Measurements from ENCODE around the gene SLC7A1.

Gene SLC7A1

DNA sequence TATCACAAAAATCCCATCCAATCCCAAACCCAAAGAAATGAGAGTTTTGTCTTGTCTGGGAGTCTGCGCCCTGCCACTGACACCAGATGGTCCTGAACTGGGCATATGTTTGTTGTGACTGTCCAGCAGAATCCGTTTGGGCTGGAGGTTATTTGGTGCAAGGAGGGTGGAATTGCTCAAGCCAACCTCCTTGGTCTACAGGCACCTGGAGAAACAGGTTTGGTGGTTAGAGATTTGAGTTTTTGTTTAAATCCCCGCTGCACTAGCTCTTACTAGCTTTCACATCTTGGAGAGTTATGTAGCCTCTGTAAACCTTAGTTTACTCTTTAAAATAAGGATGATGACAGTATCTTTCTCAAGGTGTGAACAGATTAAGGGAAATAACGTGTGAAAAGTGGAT, 101.7 kb downstream of the SLC7A1 start:
- TF ChIP-seq, protein P1, sequence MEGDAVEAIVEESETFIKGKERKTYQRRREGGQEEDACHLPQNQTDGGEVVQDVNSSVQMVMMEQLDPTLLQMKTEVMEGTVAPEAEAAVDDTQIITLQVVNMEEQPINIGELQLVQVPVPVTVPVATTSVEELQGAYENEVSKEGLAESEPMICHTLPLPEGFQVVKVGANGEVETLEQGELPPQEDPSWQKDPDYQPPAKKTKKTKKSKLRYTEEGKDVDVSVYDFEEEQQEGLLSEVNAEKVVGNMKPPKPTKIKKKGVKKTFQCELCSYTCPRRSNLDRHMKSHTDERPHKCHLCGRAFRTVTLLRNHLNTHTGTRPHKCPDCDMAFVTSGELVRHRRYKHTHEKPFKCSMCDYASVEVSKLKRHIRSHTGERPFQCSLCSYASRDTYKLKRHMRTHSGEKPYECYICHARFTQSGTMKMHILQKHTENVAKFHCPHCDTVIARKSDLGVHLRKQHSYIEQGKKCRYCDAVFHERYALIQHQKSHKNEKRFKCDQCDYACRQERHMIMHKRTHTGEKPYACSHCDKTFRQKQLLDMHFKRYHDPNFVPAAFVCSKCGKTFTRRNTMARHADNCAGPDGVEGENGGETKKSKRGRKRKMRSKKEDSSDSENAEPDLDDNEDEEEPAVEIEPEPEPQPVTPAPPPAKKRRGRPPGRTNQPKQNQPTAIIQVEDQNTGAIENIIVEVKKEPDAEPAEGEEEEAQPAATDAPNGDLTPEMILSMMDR (IDR thresholded peaks at IDR 0.05; ENCODE audit: low read depth, low read length, missing control alignments), result no peak
- no peak overlapping the region for H3K4me3 ChIP-seq (replicated peaks; ENCODE audit: low read depth, low read length)
- DNase-seq (ENCODE audit: extremely low read depth, low read depth), result no peak

DNA sequence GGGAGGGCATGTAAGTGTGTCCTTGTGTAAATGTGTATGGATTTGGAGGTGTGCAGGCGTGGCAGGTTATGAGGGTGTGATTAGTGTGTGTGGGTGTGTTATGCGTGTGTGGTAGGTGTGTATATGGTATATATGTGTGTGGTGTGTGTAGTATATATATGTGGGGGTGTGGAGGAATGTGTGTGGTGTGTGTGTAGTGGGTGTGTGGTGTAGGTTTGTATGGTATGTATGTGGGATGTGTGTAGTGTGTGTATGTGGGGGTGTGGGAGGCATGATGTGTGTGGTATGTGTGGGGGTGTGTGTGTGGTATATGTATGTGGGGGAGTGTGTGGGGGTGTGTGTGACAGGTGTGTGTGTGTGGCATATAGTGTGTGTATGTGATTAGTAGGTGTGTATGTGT, 104.2 kb downstream of the SLC7A1 start:
- no peak overlapping the region for H3K4me3 ChIP-seq (replicated peaks; ENCODE audit: low read depth, low read length)
- TF ChIP-seq, protein P1 (IDR thresholded peaks at IDR 0.05; ENCODE audit: low read depth, low read length, missing control alignments), result no peak
- DNase-seq (ENCODE audit: extremely low read depth, low read depth), result no peak

DNA sequence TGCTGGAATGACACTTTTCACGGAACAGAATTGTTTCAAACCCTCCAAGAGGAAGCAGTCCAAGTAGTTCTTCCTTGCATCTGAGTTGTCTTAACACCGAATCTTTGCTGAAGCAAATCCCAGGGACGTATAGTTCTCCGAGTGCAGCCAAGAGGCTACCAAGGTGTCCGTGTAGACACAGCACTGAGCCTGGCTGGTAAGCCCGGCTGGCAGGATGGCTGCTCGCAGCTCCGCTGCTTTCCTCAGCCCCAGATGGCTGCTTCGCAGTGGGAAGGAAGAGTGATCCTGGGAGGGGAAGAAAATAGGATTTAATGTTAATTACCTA, 105.0 kb downstream of the SLC7A1 start:
- DNase-seq (ENCODE audit: extremely low read depth, low read depth), result no peak
- no peak overlapping the region for H3K4me3 ChIP-seq (replicated peaks; ENCODE audit: low read depth, low read length)
- TF ChIP-seq, protein P1 (IDR thresholded peaks at IDR 0.05; ENCODE audit: low read depth, low read length, missing control alignments), result no peak

DNA sequence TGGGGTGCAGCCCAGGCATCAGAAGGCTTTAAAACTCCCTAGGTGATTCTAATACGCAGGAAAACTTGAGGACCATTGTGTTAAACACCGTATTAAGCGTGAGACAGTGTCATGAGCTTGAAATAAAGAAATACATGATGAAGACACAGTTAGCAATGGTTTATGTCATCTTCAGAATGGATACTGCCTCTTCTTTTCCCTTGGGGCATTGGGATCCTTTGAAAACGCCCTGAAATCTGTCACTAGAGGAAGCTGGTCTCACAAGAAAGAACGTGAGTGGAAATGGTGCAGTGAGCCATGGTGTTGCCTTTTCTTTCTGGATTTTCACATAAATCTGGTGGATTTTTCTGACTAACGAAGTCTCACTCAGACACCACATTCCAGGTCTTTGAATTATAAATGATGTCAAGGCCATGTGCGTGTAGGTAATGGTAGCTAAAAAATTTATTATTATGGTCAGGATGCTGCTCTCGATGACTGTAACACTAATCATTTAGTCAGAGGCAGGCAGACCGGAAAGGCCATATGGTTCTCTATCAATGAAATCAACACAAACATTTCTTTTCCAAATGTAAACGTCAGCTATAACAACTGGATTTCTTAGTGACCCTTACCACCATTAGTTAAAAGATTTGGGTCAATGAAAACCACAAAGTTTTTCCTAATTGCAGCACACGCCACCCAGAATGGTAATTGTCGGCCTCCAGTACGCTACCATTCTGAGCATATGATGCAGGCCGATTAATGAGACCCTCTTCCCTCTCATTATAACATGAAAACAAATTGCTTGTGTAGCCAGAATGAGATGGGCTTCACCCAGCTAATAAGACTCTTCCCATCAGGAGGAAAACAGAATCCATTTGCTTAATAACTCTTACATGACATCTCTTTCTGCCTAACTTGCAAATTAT, 105.6 kb downstream of the SLC7A1 start:
- DNase-seq (ENCODE audit: extremely low read depth, low read depth), result no peak
- TF ChIP-seq, protein P1 (IDR thresholded peaks at IDR 0.05; ENCODE audit: low read depth, low read length, missing control alignments), result no peak
- no peak overlapping the region for H3K4me3 ChIP-seq (replicated peaks; ENCODE audit: low read depth, low read length)

DNA sequence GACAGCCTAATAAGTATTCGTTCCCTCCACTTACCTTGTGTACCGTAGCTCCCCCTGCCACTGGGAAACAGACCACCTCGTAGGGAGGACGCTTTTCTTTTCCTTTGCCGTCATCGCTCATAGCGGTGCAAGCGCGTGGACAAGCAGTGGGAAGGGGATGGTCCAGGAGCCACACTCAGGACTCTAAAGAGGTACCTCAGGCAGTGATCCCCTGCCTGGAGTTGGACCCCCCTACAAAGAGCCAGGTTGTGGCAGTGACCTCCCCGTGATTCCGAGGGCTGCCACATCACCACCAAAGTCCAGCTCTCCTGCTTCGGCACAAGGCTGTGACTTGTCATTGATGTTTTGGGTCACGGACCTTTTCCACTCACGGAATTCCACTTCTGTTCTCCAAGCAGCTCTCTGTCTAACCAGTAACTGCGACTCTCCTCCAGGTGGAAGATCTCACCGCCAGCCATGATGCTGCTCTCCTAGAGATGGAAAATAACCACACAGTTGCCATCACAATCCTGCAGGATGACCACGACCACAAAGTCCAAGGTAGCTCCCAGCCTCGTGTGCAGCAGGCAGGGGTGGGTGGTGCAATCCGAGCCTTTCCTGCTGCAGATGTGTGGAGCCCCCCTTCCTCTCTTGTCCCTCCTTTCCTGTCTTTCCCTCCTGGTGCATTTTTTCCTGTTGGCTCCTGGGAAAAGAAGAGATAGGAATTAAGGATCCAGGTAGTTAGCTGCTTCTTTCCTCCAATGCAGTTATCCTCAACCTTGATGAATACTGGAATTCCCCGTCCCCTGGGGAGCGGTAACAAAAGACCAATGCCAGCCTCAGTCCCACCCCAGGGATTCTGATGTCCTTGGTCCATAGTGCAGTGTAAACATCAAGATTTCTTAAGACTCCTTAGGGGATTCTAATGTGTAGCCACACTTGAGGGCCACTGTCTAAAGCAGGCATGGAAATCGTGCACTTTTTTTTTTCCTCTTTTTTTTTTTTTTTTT, 107.7 kb downstream of the SLC7A1 start:
- H3K4me3 ChIP-seq (replicated peaks; ENCODE audit: low read depth, low read length), result no peak overlapping the region
- TF ChIP-seq, protein P1 (IDR thresholded peaks at IDR 0.05; ENCODE audit: low read depth, low read length, missing control alignments), result no peak
- no peak for DNase-seq (ENCODE audit: extremely low read depth, low read depth)

DNA sequence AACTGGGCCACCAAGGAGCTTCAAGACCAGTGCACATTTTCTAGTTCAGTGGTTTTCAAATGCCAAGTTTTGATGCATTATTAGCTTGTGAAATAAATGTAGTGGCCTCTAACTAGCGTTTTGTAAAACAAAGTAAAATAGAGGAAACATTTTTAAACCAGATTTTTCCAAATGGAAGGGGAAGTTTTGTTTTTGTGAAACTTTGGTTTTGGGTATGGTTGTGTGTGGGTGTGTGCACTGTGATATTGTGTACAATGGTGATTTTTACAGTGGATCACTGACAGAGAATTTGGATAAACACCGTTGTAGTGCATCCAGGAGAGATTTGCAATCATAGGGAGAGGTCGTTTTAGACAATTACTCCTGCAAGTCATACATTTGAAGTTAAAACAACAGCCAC, 108.9 kb downstream of the SLC7A1 start:
- no peak overlapping the region for H3K4me3 ChIP-seq (replicated peaks; ENCODE audit: low read depth, low read length)
- TF ChIP-seq, protein P1 (IDR thresholded peaks at IDR 0.05; ENCODE audit: low read depth, low read length, missing control alignments), result no peak
- DNase-seq (ENCODE audit: extremely low read depth, low read depth), result no peak
